DMS 273 treated with DMSO at 0.1 percent for 48 hours (cell line): ENCODE data around the gene WHRN.

Experiments used
- DNase-seq: peaks from one replicate; lab custom pipeline; 2025; lab: John Stamatoyannopoulos, UW

WHRN gene

GRCh38 chr9:114491430-114492003, 13.8 kb downstream of the WHRN start:
- DNase-seq, result no peak

GRCh38 chr9:114489928-114490327, 15.3 kb downstream of the WHRN start:
- DNase-seq, result no peak

DNA sequence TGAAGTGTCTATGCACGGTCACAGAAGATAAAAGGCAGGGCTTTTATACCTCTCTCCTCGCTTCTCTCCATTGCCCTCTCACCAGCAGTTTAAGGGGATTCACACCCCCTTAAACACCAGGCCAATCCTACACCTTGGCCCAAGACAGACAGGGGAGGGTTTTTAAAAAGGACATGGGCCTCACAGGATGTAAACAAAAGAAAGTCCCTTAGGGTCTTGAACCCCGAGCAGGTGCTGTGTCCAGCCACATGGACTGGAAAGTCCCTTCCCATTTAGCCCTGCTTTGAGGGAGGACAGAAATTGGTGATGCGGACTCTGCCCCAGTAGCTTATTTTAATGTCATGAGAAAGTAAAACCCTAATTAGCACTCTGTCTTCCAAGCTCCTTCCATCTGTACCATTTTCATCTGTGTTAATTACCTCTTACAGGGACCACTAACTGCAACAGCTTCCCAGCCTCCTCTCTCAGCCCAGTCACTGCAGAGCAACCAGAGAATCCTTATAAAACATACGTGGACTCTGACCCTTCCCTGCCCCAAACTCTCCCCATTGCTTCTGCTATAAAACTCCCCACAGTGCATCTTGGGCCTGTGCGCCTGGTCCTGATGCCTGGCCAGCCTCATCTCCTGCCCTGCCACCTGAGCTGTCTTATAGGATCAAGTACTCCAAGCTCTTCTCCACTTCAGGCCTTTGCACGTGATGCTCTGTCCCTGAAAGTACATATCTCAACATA, 16.7 kb downstream of the WHRN start:
- no peak for DNase-seq

DNA sequence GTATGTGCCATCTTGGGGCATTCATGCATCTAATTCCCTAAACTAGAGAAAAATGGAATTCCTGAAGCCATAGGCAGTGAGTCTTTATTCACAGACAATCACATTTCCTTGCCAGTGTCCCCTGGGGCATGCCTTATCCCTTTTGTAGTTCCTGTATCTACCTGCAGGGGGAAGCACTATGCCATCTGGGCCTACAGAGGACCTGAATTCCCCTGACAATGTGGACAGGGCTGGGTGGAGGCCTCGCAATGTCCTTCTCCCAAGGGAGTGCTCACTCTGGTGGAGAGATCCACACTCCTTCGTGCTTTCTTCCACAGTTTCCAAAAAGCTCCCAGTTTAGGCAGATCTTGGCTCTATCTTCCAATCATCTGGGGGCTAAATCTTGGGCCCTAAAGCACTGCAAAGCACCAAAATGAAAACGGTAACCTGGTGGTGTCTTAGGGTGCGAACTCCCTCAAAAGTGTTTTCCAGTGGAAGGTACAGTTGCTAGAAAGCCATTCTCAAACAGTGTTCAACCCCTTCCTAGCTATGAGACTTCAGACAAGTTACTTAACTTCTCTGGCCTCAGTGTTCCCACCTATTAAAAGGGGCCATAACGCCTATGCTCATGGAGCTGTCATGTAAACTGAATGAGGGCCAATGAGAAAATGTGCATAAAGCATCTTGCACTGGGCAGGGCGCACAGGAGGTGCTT, 17.5 kb downstream of the WHRN start:
- no peak for DNase-seq

GRCh38 chr9:114486205-114486963, 18.9 kb downstream of the WHRN start:
- DNase-seq, result no peak

DNA sequence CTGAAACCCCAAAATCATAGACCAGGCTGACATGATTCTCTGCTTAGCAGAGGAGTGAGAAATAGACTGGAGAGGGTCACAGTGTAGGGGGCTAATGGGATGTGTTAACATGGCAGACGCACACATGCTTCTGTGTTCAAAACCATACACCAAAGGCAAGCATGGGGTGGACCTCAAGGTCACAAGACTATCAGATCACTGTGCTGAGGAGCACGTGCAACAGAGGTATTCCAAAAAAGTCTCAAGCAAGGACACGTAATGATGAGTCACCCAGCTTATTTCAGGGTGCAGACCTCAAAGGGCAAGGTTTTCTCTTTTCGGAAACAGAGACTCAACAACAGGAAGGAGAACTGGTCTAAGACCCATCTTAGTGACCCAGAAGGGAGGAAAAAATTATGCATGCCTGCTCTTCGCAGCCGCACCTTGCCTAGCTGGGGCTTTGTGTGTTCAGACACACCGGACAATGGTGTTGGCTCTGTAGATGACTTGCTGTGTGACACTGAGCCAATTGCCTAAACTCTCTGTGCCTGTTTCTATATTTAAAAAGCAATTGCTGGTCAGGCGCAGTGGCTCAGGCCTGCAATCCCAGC, 20.3 kb downstream of the WHRN start:
- DNase-seq, result no peak

- no peak for DNase-seq
Observed at GRCh38 chr9:114484215-114484853, 20.9 kb downstream of the WHRN start.

DNA sequence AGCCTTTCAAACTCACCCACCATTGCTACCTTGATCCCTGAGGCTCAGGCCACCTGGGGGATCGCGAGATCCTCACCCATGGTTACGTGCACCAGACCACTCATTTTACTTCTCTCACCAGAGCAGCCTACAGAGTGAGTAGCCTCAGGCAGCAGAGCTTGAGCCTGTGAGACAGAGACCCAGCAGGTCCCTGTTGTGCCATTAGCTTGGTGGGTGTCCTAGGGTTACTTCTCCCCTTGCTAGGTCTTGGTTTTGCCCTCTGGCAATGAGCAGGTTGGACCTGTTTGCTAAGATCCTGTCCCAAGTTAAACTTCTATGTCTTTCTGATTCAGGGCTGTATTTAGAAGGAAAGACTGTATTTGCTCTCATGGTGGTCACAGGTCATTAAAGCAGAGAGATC, 21.8 kb downstream of the WHRN start:
- DNase-seq, result no peak

DNA sequence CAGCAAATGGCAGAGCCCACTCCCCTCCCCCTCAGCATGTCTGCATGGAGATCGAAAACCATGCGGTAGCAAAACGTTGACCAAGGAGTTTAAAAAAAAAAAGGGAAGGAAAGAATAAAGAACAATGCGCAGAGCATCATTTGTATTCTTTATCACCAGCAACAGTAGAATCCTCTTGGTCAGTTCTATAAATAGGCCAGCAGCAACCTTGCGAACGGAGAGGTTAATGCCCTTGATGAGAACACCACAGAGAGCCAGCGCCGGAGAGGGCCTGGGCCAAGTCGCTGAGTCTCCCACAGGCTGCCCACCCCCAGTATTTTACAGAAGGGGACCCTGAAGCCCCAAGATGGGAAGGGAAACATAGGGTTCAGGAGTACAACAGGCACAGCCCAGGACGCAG, 22.7 kb downstream of the WHRN start:
- DNase-seq, result no peak

DNA sequence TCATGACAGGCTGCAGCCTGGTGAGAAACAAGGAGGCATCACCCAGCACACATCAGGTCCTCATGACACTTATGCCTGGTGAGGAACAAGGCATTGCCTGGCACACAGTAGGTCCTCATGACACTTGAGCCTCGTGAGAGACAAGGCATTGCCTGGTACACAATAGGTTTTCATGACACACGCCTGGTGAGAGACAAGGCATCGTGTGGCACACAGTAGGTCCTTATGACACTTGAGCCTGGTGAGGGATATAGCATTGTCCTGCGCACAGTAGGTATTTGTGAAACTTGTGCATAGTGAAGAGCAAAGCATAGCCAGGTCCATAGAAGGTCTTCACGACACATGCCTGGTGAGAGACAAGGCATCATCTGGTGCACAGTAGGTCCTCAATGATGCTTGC, 23.5 kb downstream of the WHRN start:
- DNase-seq, result no peak

- no peak for DNase-seq
Observed at GRCh38 chr9:114480746-114481435, 24.4 kb downstream of the WHRN start.

GRCh38 chr9:114478871-114479270, 26.4 kb downstream of the WHRN start:
- DNase-seq, result no peak

DNA sequence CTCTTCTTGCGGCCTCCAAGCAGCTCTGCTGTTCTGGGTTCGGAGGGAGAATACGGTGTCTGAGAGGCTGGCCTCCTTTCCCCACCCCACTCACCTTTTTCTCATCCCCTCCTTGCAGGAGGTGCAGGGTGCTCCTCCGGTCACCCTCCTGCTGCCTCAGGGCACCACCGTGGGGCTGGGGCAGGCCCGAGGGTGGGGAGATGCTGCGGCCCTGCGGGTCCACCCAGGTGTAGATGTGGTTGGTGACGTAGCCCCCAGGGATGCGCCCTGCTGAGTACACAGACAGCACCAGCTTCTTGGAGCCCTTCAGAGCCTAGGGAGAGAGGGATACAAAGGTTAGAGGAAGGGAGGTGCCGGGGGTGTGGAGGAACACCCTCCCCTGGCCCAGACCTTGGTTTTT, 26.8 kb downstream of the WHRN start:
- no peak for DNase-seq

DNA sequence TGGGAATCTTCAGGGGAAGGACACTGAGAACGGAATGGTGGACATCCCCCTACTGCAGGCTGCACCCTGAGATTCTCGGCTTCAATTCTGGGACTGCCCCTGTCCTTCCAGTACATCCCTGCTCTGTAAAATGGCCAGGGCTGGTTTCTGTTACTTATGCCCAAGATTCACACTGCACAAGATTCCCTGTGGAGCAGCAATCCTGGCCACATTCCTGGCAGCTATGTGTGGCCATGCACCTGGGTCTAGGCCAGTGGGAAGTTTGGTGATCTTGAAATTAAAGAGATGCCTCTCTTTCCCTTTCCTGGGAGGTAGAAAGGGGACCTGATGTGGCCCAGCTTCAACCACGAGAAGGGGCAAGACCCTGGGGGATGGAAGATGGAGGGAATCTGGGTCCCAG, 27.6 kb downstream of the WHRN start:
- no peak for DNase-seq

GRCh38 chr9:114476891-114477469, 28.3 kb downstream of the WHRN start:
- no peak for DNase-seq

GRCh38 chr9:114475412-114476135, 29.7 kb downstream of the WHRN start:
- DNase-seq, result no peak

DNA sequence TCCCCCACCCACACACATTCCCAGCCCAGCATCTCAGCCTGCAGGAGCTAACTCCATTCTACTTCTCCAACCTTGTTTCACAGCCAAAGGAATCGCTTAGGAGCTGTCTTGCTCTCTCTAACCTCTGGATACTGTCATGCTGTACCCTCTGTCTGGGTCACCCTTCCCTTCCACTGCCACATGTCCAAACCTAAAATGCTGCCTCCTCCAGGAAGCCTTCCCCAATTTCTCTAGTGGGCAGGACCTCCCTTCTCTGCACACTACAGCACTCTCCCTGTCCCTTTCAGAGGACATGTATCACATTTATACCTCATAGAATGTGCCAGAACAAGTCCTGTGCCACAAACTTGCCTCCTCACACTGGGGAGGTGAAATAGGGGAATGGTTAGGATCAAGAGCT, 30.8 kb downstream of the WHRN start:
- DNase-seq, result no peak

- no peak for DNase-seq
Observed at GRCh38 chr9:114473447-114473801, 31.8 kb downstream of the WHRN start.

DNA sequence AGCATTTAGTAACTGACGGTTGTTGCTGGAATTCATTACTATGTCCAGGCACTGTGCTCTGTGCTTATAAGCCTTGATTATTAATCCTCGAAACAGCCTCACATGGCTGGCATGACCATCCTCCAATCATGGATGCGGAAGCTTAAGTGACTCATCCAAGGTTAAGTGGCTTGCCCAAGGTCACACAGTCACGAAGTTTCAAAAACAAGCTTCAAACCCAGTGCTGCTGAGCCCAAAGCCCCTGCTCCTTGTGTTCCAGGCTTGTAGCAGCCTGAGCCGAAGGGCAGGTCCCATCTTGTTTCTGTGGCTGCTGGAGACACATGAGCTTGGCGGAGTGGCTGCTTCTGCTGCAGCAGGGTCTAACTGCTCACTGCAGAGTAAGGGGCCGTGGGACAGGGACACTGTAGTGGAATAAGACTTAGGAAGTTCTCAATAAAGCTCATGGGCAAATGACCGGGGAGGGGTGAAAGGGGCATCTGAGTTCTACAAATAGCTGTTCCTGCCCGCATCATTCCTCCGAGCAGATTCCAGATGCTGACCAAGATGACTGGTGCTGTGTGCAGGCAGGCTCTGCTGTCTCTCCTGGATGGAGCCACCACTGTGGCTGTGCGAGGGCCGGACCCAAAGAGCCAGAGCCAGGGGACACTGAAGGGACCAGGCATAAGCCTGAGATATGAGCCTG, 32.4 kb downstream of the WHRN start:
- DNase-seq, result no peak

- no peak for DNase-seq
Observed at GRCh38 chr9:114471157-114471556, 34.1 kb downstream of the WHRN start.
